Muscle layer of colon (tissue), 2 donors: ENCODE results near the gene CDK6.

ENCODE experiments used
- H3K27ac ChIP-seq: one replicate; pipeline ENCODE4 v1.7.0; 2013; ENCODE audit warnings: low read depth, mild to moderate bottlenecking, low read length, moderate library complexity
- H3K27me3 ChIP-seq, 2 donors: one replicate each; pipeline ENCODE4 v1.7.0; 2013; ENCODE audit warnings: low read length in 2 of 2, mild to moderate bottlenecking in 2 of 2; ENCODE audit not compliant: insufficient read depth in 2 of 2, control insufficient read depth in 1 of 2
- H3K36me3 ChIP-seq: one replicate; pipeline ENCODE4 v1.7.0; 2013; ENCODE audit warnings: mild to moderate bottlenecking, low read length; ENCODE audit not compliant: insufficient read depth
- H3K4me1 ChIP-seq: one replicate; pipeline ENCODE4 v1.7.0; 2013; ENCODE audit warnings: mild to moderate bottlenecking, low read length; ENCODE audit not compliant: insufficient read depth
- H3K4me3 ChIP-seq, 2 donors: one replicate each; pipeline ENCODE4 v1.7.0; 2013; ENCODE audit warnings: low read length in 2 of 2, low read depth in 1 of 2, mild to moderate bottlenecking in 1 of 2, moderate library complexity in 1 of 2
- H3K9ac ChIP-seq: one replicate; pipeline ENCODE4 v1.7.0; 2013; ENCODE audit warnings: low read length
- H3K9me3 ChIP-seq: one replicate; pipeline ENCODE4 v1.7.0; 2013; ENCODE audit warnings: mild to moderate bottlenecking, low read length
- donor health status: abdominal sarcoma.
- donor health status: Adenocarcinoma of cecum.

The CDK6 gene

DNA sequence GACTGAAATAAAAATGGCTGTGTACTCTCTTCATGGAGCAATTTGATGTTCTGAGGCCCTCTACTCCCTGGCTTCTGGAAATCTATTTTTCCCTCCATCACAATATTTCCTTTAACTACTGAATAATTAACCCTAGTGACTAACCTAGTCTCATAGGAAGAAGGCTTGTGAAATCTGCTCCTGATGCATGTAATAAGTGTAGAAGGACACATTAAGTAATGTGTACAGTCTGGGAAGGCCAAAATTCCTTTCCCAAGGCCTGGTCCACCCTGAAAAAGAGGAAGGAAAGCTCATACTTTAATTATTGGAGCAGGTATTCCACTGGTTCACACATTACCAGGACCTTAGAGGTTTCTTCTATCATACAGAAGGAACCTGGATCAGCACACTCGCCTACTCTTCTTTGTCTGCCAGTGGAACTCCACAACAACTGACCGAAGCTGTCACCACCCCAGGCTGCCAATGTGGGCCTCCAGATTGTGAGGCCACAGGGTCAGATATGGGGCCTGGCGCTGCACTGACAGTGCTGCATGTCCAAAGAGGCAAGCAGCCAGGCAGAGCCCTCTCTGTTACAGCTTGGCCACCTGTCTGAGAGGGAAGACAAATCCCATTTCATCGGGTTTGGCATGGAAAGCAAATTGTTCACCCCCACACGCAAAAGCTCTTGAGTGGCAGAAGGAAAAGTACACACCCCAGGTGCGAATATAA is 191.8 kb downstream of the CDK6 start:
- H3K4me1 ChIP-seq = peaks cover 13% of the 10 kb centered on the region
- no peak overlapping the region for H3K27ac ChIP-seq
- H3K9me3 ChIP-seq = no peaks in the 10 kb centered on the region
- no peak overlapping the region for H3K4me3 ChIP-seq
- no peaks in the 10 kb centered on the region for H3K27me3 ChIP-seq
- no peaks in the 10 kb centered on the region for H3K36me3 ChIP-seq
- no peak overlapping the region for H3K9ac ChIP-seq

DNA sequence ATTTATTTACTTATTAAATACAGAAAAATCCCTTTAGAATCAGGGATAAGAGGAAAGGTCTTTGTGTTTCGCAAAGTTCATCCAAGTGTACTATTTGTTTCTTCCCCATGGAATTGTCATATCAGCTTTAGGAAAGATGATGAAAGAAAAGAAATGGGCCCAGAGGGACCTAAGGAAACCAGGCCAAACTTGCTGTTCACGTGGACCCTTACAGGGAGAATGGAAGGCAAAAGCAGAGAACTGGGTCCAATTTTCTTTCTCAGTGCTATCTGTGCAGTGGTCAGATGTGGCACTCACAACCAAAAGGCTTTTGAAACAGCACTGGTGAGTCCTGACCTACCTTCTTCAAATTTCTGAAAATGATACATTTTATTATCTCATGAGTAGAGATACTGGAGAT is 192.6 kb downstream of the CDK6 start:
- Histone ChIP-seq H3K4me1 (peaks cover 13% of the 10 kb centered on the region), H3K36me3 (no peaks in the 10 kb centered on the region), H3K4me3 (no peak overlapping the region), H3K27ac (no peak overlapping the region), H3K27me3 (no peaks in the 10 kb centered on the region), H3K9ac (no peak overlapping the region), H3K9me3 (no peaks in the 10 kb centered on the region)

DNA sequence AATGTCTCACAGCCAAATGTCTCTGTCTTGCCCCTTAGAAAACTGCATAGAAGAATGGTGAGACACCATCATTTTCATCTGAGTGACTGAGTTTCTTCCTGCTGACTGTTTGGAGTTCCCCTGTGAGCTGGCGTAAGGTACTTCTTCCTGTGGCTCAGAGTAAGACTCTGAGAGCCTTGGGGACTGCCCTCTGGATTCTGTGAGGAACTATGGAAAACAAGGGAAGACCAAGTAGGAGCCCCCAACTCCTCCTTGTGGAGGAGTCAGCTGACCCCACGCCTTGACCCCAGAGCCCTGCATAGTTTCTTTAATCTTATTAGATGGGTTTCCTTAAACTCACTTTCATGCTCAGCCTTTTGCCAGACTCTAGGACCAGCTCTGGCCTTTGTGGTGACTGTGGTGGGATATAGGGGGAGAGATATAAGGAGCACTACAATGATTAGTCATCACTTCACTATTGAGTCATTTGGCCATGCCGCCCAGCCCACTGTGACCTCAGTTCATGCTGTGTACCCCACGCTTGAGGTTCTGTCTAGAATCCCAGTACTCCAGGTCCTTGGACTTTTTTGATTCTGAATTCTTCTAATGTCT is 194.4 kb downstream of the CDK6 start:
- H3K36me3 ChIP-seq = no peaks in the 10 kb centered on the region
- no peaks in the 10 kb centered on the region for H3K27me3 ChIP-seq
- H3K9ac ChIP-seq = no peak overlapping the region
- H3K4me1 ChIP-seq = peaks cover 13% of the 10 kb centered on the region
- no peak overlapping the region for H3K27ac ChIP-seq
- no peaks in the 10 kb centered on the region for H3K9me3 ChIP-seq
- no peak overlapping the region for H3K4me3 ChIP-seq

DNA sequence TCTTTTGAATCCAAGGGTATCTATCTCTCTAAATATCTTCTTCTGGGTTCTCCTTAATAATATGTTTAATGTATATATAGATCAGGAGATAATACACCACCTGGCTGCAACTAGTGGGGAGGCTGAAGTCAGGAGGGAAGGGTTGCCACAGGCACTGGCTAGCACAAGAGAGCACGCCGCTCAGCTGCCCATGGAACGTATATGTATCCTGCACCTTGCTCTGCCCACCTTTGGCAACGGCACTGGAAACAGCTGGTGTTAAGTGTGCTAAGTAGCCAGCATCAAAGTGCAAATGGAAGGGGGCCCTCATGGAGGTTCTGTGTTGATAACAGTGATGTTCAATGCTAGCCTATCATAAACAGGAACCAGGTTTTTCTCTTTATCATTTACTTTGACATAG is 196.4 kb downstream of the CDK6 start:
- Histone ChIP-seq H3K27ac (no peak overlapping the region), H3K4me3 (no peak overlapping the region)

DNA sequence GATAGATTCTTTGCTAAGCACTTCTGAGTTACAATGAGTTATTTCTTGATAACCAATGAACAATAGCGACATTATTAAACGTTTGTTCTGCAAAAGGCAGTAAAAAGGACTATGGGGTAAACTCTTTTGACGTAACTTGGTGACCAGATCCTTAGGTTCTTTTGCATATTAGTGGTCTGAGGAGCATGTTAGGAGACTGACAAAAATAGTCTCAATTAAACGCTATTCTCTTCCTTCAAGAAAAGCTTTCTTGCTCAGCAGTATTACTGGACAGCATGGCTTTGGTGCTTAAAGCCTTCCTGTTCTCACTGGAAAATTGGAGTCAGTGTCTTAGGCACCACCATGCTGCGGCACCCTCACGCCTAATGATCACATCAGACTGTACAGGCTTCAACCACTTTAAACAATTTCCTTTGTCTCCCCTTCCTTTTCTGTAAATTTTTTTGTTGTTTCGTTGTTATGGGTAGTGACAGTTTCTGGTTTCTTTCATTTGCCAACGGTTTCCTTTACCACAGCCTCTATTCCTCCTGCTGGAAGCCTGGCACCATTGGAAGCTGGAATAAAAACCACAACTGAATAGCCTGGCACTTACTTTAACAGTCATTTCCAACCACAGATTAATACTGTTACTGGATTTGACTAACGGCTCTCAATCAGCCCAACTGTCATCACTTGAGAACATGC is 197.0 kb downstream of the CDK6 start:
- peaks cover 4% of the 10 kb centered on the region for H3K4me1 ChIP-seq
- no peaks in the 10 kb centered on the region for H3K27me3 ChIP-seq
- no peaks in the 10 kb centered on the region for H3K36me3 ChIP-seq
- no peak overlapping the region for H3K27ac ChIP-seq
- H3K9ac ChIP-seq = no peak overlapping the region
- H3K4me3 ChIP-seq = no peak overlapping the region
- H3K9me3 ChIP-seq = no peaks in the 10 kb centered on the region

More for the DNA sequence above, 196.4 kb downstream of the CDK6 start:
- H3K9ac ChIP-seq = no peak overlapping the region
- no peaks in the 10 kb centered on the region for H3K27me3 ChIP-seq
- no peaks in the 10 kb centered on the region for H3K9me3 ChIP-seq
- no peaks in the 10 kb centered on the region for H3K36me3 ChIP-seq
- H3K4me1 ChIP-seq = peaks cover 2% of the 10 kb centered on the region

DNA sequence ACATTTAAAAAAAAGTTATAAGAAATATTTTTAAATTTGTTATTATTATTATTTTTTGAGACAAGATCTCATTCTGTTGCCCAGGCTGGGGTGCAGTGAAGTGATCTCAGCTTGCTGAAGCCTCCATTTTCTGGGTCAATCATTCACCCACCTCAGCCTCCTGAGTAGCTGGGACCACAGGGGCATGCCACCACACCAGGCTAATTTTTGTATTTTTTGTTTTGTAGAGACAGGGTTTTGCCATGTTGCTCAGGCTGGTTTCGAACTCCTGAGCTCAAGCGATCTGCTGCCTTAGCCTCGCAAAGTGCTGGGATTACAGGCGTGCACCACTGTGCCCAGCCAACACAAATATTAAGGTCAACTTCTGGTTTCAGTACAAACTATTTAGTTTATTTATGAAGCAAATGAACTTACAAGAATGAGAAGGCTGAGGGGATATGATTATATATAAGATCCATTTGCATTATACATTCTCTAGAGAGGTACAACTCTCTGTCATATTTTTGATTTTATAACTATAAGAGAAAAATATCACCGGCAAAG is 200.3 kb downstream of the CDK6 start:
- no peak overlapping the region for H3K4me3 ChIP-seq
- no peaks in the 10 kb centered on the region for H3K36me3 ChIP-seq
- H3K4me1 ChIP-seq = peaks cover 20% of the 10 kb centered on the region
- no peaks in the 10 kb centered on the region for H3K9me3 ChIP-seq
- H3K9ac ChIP-seq = no peak overlapping the region
- H3K27ac ChIP-seq = no peak overlapping the region
- H3K27me3 ChIP-seq = no peaks in the 10 kb centered on the region

DNA sequence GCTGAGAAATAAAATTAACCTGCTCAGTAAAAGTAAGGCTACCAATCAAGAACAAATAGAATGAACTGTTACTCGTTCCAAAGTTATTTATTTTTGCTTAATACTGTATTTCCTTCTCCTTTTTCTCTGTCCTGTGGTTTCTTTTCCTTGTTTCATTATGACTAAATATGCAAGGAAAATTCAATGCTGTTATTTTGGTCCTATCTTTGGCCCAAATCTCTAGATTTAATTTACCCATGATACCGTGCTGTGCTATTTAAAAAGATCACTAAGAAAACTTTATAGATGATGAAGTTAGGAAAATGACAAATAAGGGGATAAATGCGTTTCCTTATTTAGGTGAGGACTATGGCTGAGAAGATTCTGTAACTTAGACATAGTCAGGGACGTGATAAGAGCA is 200.8 kb downstream of the CDK6 start:
- no peak overlapping the region for H3K4me3 ChIP-seq
- H3K27me3 ChIP-seq = no peaks in the 10 kb centered on the region
- H3K27ac ChIP-seq = peak overlapping the region; percentile 60
- H3K9me3 ChIP-seq = no peaks in the 10 kb centered on the region
- no peaks in the 10 kb centered on the region for H3K36me3 ChIP-seq
- H3K9ac ChIP-seq = no peak overlapping the region
- H3K4me1 ChIP-seq = peaks cover 20% of the 10 kb centered on the region

DNA sequence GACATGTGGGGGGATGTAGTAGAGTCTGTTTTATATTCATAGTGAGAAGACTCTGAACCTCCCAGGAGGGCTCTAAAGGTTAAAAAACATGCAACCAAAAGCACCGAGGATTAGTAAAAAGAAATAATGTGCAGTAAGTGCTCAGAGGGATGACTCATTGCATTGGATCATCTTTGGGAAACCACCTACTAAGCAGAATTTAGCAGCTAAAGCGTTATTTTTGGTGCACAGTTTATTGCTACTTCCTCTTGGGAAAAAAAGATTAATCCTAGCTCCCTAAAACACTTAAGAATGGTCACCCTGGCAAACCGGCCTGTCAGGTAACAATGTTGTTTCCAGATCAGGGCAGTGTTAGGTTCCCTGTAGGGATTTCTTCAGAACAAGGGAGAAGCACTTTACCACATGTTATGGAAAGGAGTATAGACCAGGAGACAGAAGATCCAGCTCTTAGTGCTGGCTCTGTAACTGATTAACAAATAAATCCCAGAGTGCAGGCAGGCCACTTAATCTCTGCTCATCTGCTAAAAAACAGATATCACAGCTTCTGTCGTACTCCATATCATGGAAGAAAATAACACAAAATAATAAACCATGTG is 201.4 kb downstream of the CDK6 start:
- no peak overlapping the region for H3K9ac ChIP-seq
- no peak overlapping the region for H3K4me3 ChIP-seq
- no peaks in the 10 kb centered on the region for H3K27me3 ChIP-seq
- H3K27ac ChIP-seq = peak overlapping the region; percentile 60
- no peaks in the 10 kb centered on the region for H3K36me3 ChIP-seq
- peaks cover 20% of the 10 kb centered on the region for H3K4me1 ChIP-seq
- H3K9me3 ChIP-seq = no peaks in the 10 kb centered on the region

DNA sequence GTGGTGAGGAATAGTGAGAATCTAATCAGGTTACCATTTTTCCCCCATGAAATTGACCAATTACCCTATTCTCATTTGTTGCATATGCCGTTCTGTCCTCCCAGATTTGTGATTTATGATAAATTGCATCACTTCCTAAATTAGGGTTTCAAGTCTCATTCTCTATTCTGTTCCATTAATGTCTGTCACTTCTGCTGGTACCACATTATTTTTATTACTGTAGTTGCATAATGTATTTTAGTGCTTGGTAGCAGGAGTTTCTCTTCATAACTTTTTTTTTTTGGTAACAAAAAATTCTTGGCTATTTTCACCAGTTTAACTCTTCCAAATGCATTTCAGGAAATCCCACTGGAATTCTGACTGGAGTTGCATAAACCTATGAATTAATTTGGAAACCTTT is 202.2 kb downstream of the CDK6 start:
- no peaks in the 10 kb centered on the region for H3K36me3 ChIP-seq
- no peak overlapping the region for H3K9ac ChIP-seq
- H3K4me1 ChIP-seq = peaks cover 20% of the 10 kb centered on the region
- H3K4me3 ChIP-seq = no peak overlapping the region
- no peaks in the 10 kb centered on the region for H3K9me3 ChIP-seq
- H3K27ac ChIP-seq = peak overlapping the region; percentile 54
- no peaks in the 10 kb centered on the region for H3K27me3 ChIP-seq

DNA sequence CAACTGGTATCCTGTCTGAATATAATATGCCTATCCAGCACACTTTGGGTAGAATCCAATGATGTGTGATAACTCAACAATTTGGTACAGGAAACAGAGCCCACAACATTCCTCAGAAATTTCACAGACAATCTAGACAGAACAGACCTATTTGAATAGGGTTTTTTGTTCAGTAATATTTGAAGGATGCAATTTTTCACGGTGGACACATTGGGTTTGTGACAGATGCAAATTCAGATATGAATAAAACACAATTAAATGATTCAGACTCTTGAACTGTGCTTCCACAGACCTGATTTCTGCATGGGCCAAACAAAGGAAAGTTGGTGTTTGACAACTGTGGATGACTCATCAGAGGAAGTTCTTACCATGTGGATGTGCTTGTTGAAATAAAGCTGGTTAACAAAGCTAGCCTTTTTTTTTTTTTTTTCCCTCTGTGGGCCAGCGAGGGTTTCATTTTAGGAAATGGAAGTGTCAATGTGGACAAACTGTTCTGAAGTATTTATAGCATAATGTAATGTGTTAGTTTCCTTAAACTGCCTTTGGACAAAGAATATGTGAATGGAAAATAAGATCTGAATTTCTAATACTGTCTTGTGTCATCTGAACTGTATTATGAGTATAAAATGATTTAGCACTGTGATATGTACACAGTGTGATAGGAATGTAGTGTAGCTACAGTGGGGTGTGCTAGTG is 203.0 kb downstream of the CDK6 start:
- no peak overlapping the region for H3K4me3 ChIP-seq
- H3K27me3 ChIP-seq = no peaks in the 10 kb centered on the region
- no peaks in the 10 kb centered on the region for H3K9me3 ChIP-seq
- no peaks in the 10 kb centered on the region for H3K36me3 ChIP-seq
- no peak overlapping the region for H3K9ac ChIP-seq
- peaks cover 20% of the 10 kb centered on the region for H3K4me1 ChIP-seq
- H3K27ac ChIP-seq = peak overlapping the region; percentile 54

DNA sequence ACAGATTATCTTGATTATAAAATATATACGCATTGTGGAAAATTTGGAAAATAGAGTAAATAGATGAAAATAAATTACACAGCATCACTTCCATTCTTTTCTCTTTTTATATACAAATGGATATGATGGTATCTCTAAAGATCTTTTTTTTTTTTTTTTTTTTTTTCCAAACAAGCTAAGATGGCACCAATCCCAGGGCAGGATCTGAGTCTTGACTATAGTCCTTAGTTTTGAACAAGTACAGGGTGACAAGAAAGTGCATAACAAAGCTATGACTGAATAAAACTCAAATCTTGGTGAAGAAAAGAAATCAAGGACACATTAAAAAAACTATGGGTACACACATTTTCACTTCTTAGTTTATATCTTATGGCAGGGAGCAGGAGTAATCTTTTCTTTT is 203.6 kb downstream of the CDK6 start:
- H3K27ac ChIP-seq = no peak overlapping the region

More for the DNA sequence above, 203.6 kb downstream of the CDK6 start:
- Histone ChIP-seq H3K4me1 (peaks cover 20% of the 10 kb centered on the region), H3K9me3 (no peaks in the 10 kb centered on the region), H3K36me3 (no peaks in the 10 kb centered on the region), H3K27me3 (no peaks in the 10 kb centered on the region), H3K4me3 (no peak overlapping the region), H3K9ac (no peak overlapping the region)
